Caco-2 (cell line): ENCODE data around the gene QPRT. TPM values are rescaled to one million over a fixed set of nuclear protein-coding genes. Genes with fewer than 3 reads are reported as not detected.

Source experiments
- BruUV-seq: library from RNA; stranded (reverse); fragments of 400-500 nt; replicated peaks from 2 replicates; lab custom pipeline; 2021; lab: Mats Ljungman, UMichigan
- CTCF ChIA-PET: fragments of 300-600 bp; sonication (Branson Sonifier 250); formaldehyde crosslinking; loops from one replicate; lab custom pipeline; 2022; ENCODE audit warnings: antibody characterized with exemption; lab: Charles Lee
- POLR2A ChIA-PET: fragments of 300-600 bp; sonication (Branson Sonifier 250); formaldehyde crosslinking; loops from one replicate; lab custom pipeline; 2022; ENCODE audit warnings: antibody characterized with exemption; lab: Charles Lee
- DNase-seq, 2 experiments: peaks; one replicate each; pipeline versions ENCODE4 v3.0.0 to v3.0.0-alpha.2; 2020 to 2022
- H3K27me3 ChIP-seq: replicated peaks from 2 replicates; pipeline ENCODE4 v1.6.0; 2011; ENCODE audit warnings: low read length; ENCODE audit not compliant: control insufficient read depth, insufficient read depth
- H3K36me3 ChIP-seq: 2 replicates; pipeline ENCODE4 v1.5.1; 2011; ENCODE audit warnings: low read length; ENCODE audit not compliant: control insufficient read depth, insufficient read depth
- H3K4me1 ChIP-seq: fragments of 250-450 bp; sonication (Bioruptor Pico); 2 replicates; pipeline ENCODE4 v1.5.1; 2020; ENCODE audit warnings: mild to moderate bottlenecking
- H3K4me3 ChIP-seq: 2 replicates; pipeline ENCODE4 v1.5.1; 2011; ENCODE audit warnings: low read depth, mild to moderate bottlenecking, control low read depth, low read length
- H3K9me3 ChIP-seq: fragments of 250-450 bp; sonication (Bioruptor Pico); 2 replicates; pipeline ENCODE4 v1.5.1; 2020; ENCODE audit warnings: mild to moderate bottlenecking, moderate library complexity
- H3K27ac Mint-ChIP-seq: one replicate; pipeline ENCODE4 v1.8.0; 2022; ENCODE audit warnings: mixed read lengths; ENCODE audit not compliant: unreplicated experiment
- H3K27me3 Mint-ChIP-seq: one replicate; pipeline ENCODE4 v1.8.0; 2022; ENCODE audit warnings: mixed read lengths; ENCODE audit not compliant: insufficient read depth, unreplicated experiment
- H3K36me3 Mint-ChIP-seq: one replicate; pipeline ENCODE4 v1.8.0; 2022; ENCODE audit warnings: mild to moderate bottlenecking, mixed read lengths; ENCODE audit not compliant: insufficient read depth, unreplicated experiment
- H3K4me1 Mint-ChIP-seq: one replicate; pipeline ENCODE4 v1.8.0; 2022; ENCODE audit warnings: low read depth, mixed read lengths; ENCODE audit not compliant: unreplicated experiment
- H3K4me3 Mint-ChIP-seq: one replicate; pipeline ENCODE4 v1.8.0; 2022; ENCODE audit warnings: mild to moderate bottlenecking, moderate library complexity, mixed read lengths; ENCODE audit not compliant: unreplicated experiment
- H3K9me3 Mint-ChIP-seq: one replicate; pipeline ENCODE4 v1.8.0; 2022; ENCODE audit warnings: mixed read lengths; ENCODE audit not compliant: unreplicated experiment
- CTCF ChIP-seq, 2 experiments: fragments of 200-600 bp in 1 of 2; IDR thresholded peaks; 1 replicate in 1 of 2; 2 replicates in 1 of 2; pipeline versions ENCODE4 v1.5.1 to v1.8.0; 2011 to 2022; ENCODE audit warnings: antibody characterized with exemption in 1 of 2, control low read depth in 1 of 2, inconsistent platforms in 1 of 2, low read depth in 1 of 2, low read length in 1 of 2, mild to moderate bottlenecking in 1 of 2, moderate library complexity in 1 of 2; ENCODE audit not compliant: insufficient read depth in 1 of 2, severe bottlenecking in 1 of 2, unreplicated experiment in 1 of 2
- intact Hi-C: fragments of 100-400 bp; cut with micrococcal nuclease; formaldehyde crosslinking; loops from one replicate; pipeline ENCODE4 v1.10.0; 2022; ENCODE audit not compliant: unreplicated experiment
- total RNA-seq: library from RNA; stranded (reverse); gene quantifications from 2 replicates; pipeline ENCODE4 v1.2.3, GENCODE V29; 2022

The QPRT gene
- total RNA-seq, 1 experiment from 2014 or later = 178 TPM

GRCh38 chr16:29712809-29713208 is 33.8 kb downstream of the QPRT start:
- DNase-seq = no peak
- BruUV-seq = no TSS peak
- ChIA-PET POLR2A (no interaction called here), CTCF (no interaction called here)
- intact Hi-C loops = no loop called here
- Mint-ChIP-seq H3K4me3 (no peak overlapping the region), H3K27ac (no peak overlapping the region), H3K9me3 (no peaks in the 10 kb centered on the region), H3K27me3 (no peaks in the 10 kb centered on the region), H3K36me3 (peaks cover 9% of the 10 kb centered on the region), H3K4me1 (peaks cover 14% of the 10 kb centered on the region)
- Histone ChIP-seq H3K4me3 (no peak overlapping the region), H3K4me1 (no peaks in the 10 kb centered on the region; the same call in 1 of the 2 replicates), H3K27me3 (no peaks in the 10 kb centered on the region), H3K9me3 (no peaks in the 10 kb centered on the region), H3K36me3 (no peaks in the 10 kb centered on the region)
- no peak for TF ChIP-seq CTCF (IDR thresholded peaks at IDR 0.05; ENCODE audit: insufficient read depth in 1 of 2, low read depth in 1 of 2, low read length in 1 of 2, severe bottlenecking in 1 of 2, unreplicated experiment in 1 of 2)

GRCh38 chr16:29714396-29714795 is 35.4 kb downstream of the QPRT start:
- no peaks in the 10 kb centered on the region for H3K27me3 ChIP-seq
- no peak for TF ChIP-seq CTCF (IDR thresholded peaks at IDR 0.05; ENCODE audit: insufficient read depth in 1 of 2, low read depth in 1 of 2, low read length in 1 of 2, severe bottlenecking in 1 of 2, unreplicated experiment in 1 of 2)
- intact Hi-C loops = no loop called here
- POLR2A ChIA-PET = no interaction called here
- Mint-ChIP-seq H3K4me3 (no peak overlapping the region), H3K9me3 (no peaks in the 10 kb centered on the region), H3K36me3 (peaks cover 9% of the 10 kb centered on the region), H3K4me1 (peaks cover 20% of the 10 kb centered on the region), H3K27me3 (no peaks in the 10 kb centered on the region), H3K27ac (no peak overlapping the region)
- H3K36me3 ChIP-seq = no peaks in the 10 kb centered on the region
- BruUV-seq = no TSS peak
- H3K9me3 ChIP-seq = no peaks in the 10 kb centered on the region
- CTCF ChIA-PET = interaction anchor here (0.6 kb wide), 1 partner anchor 12 kb away, joined by 7 read pairs; no protein-coding TSS in a partner anchor
- no peak overlapping the region for H3K4me3 ChIP-seq
- H3K4me1 ChIP-seq = no peaks in the 10 kb centered on the region; the same call in 1 of the 2 replicates
- no peak for DNase-seq

- Histone ChIP-seq H3K4me3 (no peak overlapping the region), H3K4me1 (no peaks in the 10 kb centered on the region; the same call in 1 of the 2 replicates), H3K36me3 (no peaks in the 10 kb centered on the region), H3K9me3 (no peaks in the 10 kb centered on the region), H3K27me3 (no peaks in the 10 kb centered on the region)
- peaks cover 17% of the 10 kb centered on the region for H3K4me1 Mint-ChIP-seq
- H3K4me3 Mint-ChIP-seq = no peak overlapping the region
- no peak for TF ChIP-seq CTCF (IDR thresholded peaks at IDR 0.05; ENCODE audit: insufficient read depth in 1 of 2, low read depth in 1 of 2, low read length in 1 of 2, severe bottlenecking in 1 of 2, unreplicated experiment in 1 of 2)
- POLR2A ChIA-PET = no interaction called here
- H3K27me3 Mint-ChIP-seq = no peaks in the 10 kb centered on the region
- no peaks in the 10 kb centered on the region for H3K9me3 Mint-ChIP-seq
- no peak for DNase-seq
- CTCF ChIA-PET = interaction anchor here (0.6 kb wide), 2 partner anchors 12 to 114 kb away, joined by 3 to 7 read pairs; no protein-coding TSS in a partner anchor
- H3K36me3 Mint-ChIP-seq = peaks cover 5% of the 10 kb centered on the region
- BruUV-seq = no TSS peak
- no peak overlapping the region for H3K27ac Mint-ChIP-seq
- intact Hi-C loops = no loop called here
Observed at GRCh38 chr16:29714972-29715371, 36.0 kb downstream of the QPRT start.
